SK-N-SH treated with all-trans-retinoic acid at 6 μM for 48 hours (cell line): ENCODE measurements around the gene TNS3.

ENCODE experiments used
- ATAC-seq: fragments of 200-7000 bp; cut with Tn5 transposase; 3 replicates; pipeline ENCODE4 v1.9.1; 2020; ENCODE audit warnings: mild to moderate bottlenecking, moderate library complexity
- ARNTL ChIP-seq: fragments of 450-650 bp; formaldehyde crosslinking; IDR thresholded peaks from 2 replicates; pipeline ENCODE4 v1.5.0; 2020; ENCODE audit warnings: low read depth, mild to moderate bottlenecking, moderate library complexity, borderline replicate concordance
- CSDC2 ChIP-seq: fragments of 250-450 bp; sonication (Bioruptor Pico); IDR thresholded peaks from 2 replicates; pipeline ENCODE4 v1.5.0; 2020; ENCODE audit warnings: mild to moderate bottlenecking, moderate library complexity
- ESRRG ChIP-seq: fragments of 250-450 bp; sonication (Bioruptor Pico); IDR thresholded peaks from 2 replicates; pipeline ENCODE4 v1.6.1; 2021; ENCODE audit warnings: mild to moderate bottlenecking
- GLIS3 ChIP-seq: fragments of 250-450 bp; sonication (Bioruptor Pico); IDR thresholded peaks from 2 replicates; pipeline ENCODE4 v1.5.0; 2020; ENCODE audit warnings: mild to moderate bottlenecking, moderate library complexity
- ISL1 ChIP-seq: fragments of 250-450 bp; sonication (Bioruptor Pico); IDR thresholded peaks from 2 replicates; pipeline ENCODE4 v2.1.2; 2022; ENCODE audit warnings: mild to moderate bottlenecking, moderate library complexity
- OSR1 ChIP-seq: fragments of 250-450 bp; sonication (Bioruptor Pico); IDR thresholded peaks from 2 replicates; pipeline ENCODE4 v1.8.0; 2022; ENCODE audit warnings: moderate library complexity, mild to moderate bottlenecking, inconsistent platforms
- POU6F1 ChIP-seq: fragments of 250-450 bp; sonication (Bioruptor Pico); IDR thresholded peaks from 2 replicates; pipeline ENCODE4 v1.8.0; 2021; ENCODE audit warnings: low read depth, mild to moderate bottlenecking, moderate library complexity, borderline replicate concordance
- RARB ChIP-seq: fragments of 250-450 bp; sonication (Bioruptor Pico); IDR thresholded peaks from 2 replicates; pipeline ENCODE4 v1.8.0; 2021; ENCODE audit warnings: mild to moderate bottlenecking, moderate library complexity
- SNAI2 ChIP-seq: fragments of 250-450 bp; sonication (Bioruptor Pico); IDR thresholded peaks from 2 replicates; pipeline ENCODE4 v1.5.0; 2020; ENCODE audit warnings: mild to moderate bottlenecking, moderate library complexity
- TCF4 ChIP-seq: fragments of 250-450 bp; sonication (Bioruptor Pico); IDR thresholded peaks from 2 replicates; pipeline ENCODE4 v1.8.0; 2021; ENCODE audit warnings: mild to moderate bottlenecking, moderate library complexity, borderline replicate concordance
- ZC3H10 ChIP-seq: fragments of 250-450 bp; sonication (Bioruptor Pico); IDR thresholded peaks from 2 replicates; pipeline ENCODE4 v1.5.1; 2021; ENCODE audit warnings: mild to moderate bottlenecking, moderate library complexity
- ZFP3 ChIP-seq: fragments of 250-450 bp; sonication (Bioruptor Pico); IDR thresholded peaks from 2 replicates; pipeline ENCODE4 v1.5.0; 2020; ENCODE audit warnings: mild to moderate bottlenecking, moderate library complexity
- ZFP30 ChIP-seq: fragments of 450-650 bp; formaldehyde crosslinking; IDR thresholded peaks from 2 replicates; pipeline ENCODE4 v1.5.0; 2022; ENCODE audit warnings: mild to moderate bottlenecking, moderate library complexity
- ZNF565 ChIP-seq: fragments of 450-650 bp; formaldehyde crosslinking; conservative IDR thresholded peaks from 2 replicates; pipeline ENCODE4 v1.5.0; 2020; ENCODE audit warnings: low read depth, mild to moderate bottlenecking, moderate library complexity
- ZNF70 ChIP-seq: fragments of 450-650 bp; formaldehyde crosslinking; IDR thresholded peaks from 2 replicates; pipeline ENCODE4 v1.5.0; 2020; ENCODE audit warnings: mild to moderate bottlenecking, moderate library complexity
- ZNF8 ChIP-seq: fragments of 450-650 bp; formaldehyde crosslinking; IDR thresholded peaks from 2 replicates; pipeline ENCODE4 v1.5.0; 2020; ENCODE audit warnings: mild to moderate bottlenecking, moderate library complexity
- TF ChIP-seq, protein P1 (sequence below): fragments of 250-450 bp; sonication (Bioruptor Pico); IDR thresholded peaks from 2 replicates; pipeline ENCODE4 v1.5.1; 2021; ENCODE audit warnings: mild to moderate bottlenecking, moderate library complexity
- TF ChIP-seq, protein P2 (sequence below): fragments of 250-450 bp; sonication (Bioruptor Pico); IDR thresholded peaks from 2 replicates; pipeline ENCODE4 v1.8.0; 2020; ENCODE audit warnings: mild to moderate bottlenecking, moderate library complexity, borderline replicate concordance
- TF ChIP-seq, protein P3 (sequence below): fragments of 250-450 bp; sonication (Bioruptor Pico); IDR thresholded peaks from 2 replicates; pipeline ENCODE4 v1.5.1; 2020; ENCODE audit warnings: low read depth, mild to moderate bottlenecking, moderate library complexity

TNS3 gene

GRCh38 chr7:47369736-47370135 lies 212.2 kb downstream of the TNS3 start:
- ATAC-seq = no peak
- TF ChIP-seq ARNTL (CRISPR knock-in tag) = no peak

DNA sequence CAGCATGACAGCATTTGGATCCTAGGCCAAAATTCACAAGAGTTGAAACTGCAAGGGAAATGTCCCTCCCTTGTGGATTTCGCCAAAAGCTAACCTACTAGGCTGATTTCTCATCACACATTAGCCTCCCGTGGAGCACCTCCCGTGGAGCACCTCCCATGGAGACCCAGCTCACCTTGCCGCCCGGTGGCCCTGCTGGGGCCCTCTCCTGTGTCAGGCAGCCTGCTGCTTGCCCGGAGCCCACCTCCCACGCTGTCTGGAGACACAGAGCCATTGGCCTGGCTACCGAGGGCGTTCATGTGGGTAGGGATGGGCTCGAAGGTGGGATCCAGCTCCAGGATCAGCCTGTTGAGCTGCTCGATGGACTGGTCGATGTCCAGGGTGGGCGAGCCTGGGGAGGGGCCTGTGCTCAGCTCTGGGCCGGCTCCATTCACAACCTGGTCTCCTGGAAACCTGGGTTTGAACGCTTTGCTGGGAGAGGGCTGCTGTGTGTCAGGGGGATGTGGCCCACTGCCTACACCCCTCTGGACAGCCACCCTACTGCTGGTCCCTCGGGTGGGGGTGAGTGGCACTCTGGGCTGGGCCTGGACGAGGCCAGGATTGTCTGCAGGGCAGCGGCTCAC lies 213.6 kb downstream of the TNS3 start:
- no peak for ATAC-seq

GRCh38 chr7:47367369-47367768 lies 214.5 kb downstream of the TNS3 start:
- TF ChIP-seq ZC3H10 (CRISPR knock-in tag) = no peak
- TF ChIP-seq POU6F1 (CRISPR knock-in tag) = no peak
- no peak for TF ChIP-seq OSR1 (CRISPR knock-in tag)
- no peak for TF ChIP-seq GLIS3 (CRISPR knock-in tag)
- TF ChIP-seq, protein P1, sequence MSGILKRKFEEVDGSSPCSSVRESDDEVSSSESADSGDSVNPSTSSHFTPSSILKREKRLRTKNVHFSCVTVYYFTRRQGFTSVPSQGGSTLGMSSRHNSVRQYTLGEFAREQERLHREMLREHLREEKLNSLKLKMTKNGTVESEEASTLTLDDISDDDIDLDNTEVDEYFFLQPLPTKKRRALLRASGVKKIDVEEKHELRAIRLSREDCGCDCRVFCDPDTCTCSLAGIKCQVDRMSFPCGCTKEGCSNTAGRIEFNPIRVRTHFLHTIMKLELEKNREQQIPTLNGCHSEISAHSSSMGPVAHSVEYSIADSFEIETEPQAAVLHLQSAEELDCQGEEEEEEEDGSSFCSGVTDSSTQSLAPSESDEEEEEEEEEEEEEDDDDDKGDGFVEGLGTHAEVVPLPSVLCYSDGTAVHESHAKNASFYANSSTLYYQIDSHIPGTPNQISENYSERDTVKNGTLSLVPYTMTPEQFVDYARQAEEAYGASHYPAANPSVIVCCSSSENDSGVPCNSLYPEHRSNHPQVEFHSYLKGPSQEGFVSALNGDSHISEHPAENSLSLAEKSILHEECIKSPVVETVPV = no peak
- no peak for TF ChIP-seq ZFP30 (CRISPR knock-in tag)
- TF ChIP-seq SNAI2 (CRISPR knock-in tag) = no peak
- TF ChIP-seq RARB = no peak
- TF ChIP-seq TCF4 (CRISPR knock-in tag) = no peak
- TF ChIP-seq ZNF70 (CRISPR knock-in tag) = no peak
- TF ChIP-seq ISL1 (CRISPR knock-in tag) = no peak
- no peak for TF ChIP-seq CSDC2 (CRISPR knock-in tag)
- no peak for TF ChIP-seq ESRRG (CRISPR knock-in tag)
- no peak for TF ChIP-seq ZFP3 (CRISPR knock-in tag)
- TF ChIP-seq, protein P2, sequence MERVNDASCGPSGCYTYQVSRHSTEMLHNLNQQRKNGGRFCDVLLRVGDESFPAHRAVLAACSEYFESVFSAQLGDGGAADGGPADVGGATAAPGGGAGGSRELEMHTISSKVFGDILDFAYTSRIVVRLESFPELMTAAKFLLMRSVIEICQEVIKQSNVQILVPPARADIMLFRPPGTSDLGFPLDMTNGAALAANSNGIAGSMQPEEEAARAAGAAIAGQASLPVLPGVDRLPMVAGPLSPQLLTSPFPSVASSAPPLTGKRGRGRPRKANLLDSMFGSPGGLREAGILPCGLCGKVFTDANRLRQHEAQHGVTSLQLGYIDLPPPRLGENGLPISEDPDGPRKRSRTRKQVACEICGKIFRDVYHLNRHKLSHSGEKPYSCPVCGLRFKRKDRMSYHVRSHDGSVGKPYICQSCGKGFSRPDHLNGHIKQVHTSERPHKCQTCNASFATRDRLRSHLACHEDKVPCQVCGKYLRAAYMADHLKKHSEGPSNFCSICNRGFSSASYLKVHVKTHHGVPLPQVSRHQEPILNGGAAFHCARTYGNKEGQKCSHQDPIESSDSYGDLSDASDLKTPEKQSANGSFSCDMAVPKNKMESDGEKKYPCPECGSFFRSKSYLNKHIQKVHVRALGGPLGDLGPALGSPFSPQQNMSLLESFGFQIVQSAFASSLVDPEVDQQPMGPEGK (CRISPR knock-in tag) = no peak
- no peak for ATAC-seq

More for the DNA sequence above, 213.6 kb downstream of the TNS3 start:
- TF ChIP-seq ZNF565 (CRISPR knock-in tag) (no peak), ARNTL (CRISPR knock-in tag) (no peak), TCF4 (CRISPR knock-in tag) (no peak), SNAI2 (CRISPR knock-in tag) (no peak)

GRCh38 chr7:47366960-47367359 lies 215.0 kb downstream of the TNS3 start:
- ATAC-seq = no peak
- no peak for TF ChIP-seq CSDC2 (CRISPR knock-in tag)
- no peak for TF ChIP-seq RARB
- TF ChIP-seq POU6F1 (CRISPR knock-in tag) = no peak
- no peak for TF ChIP-seq ZC3H10 (CRISPR knock-in tag)
- no peak for TF ChIP-seq ZFP30 (CRISPR knock-in tag)
- TF ChIP-seq, all 23 proteins: peak for 0

- ATAC-seq = no peak
- TF ChIP-seq, protein P3, sequence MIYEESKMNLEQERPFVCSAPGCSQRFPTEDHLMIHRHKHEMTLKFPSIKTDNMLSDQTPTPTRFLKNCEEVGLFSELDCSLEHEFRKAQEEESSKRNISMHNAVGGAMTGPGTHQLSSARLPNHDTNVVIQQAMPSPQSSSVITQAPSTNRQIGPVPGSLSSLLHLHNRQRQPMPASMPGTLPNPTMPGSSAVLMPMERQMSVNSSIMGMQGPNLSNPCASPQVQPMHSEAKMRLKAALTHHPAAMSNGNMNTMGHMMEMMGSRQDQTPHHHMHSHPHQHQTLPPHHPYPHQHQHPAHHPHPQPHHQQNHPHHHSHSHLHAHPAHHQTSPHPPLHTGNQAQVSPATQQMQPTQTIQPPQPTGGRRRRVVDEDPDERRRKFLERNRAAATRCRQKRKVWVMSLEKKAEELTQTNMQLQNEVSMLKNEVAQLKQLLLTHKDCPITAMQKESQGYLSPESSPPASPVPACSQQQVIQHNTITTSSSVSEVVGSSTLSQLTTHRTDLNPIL (CRISPR knock-in tag) = no peak
- TF ChIP-seq ZNF8 (CRISPR knock-in tag) = no peak
- TF ChIP-seq OSR1 (CRISPR knock-in tag) = no peak
- TF ChIP-seq ZC3H10 (CRISPR knock-in tag) = no peak
- TF ChIP-seq CSDC2 (CRISPR knock-in tag) = no peak
- TF ChIP-seq, protein P1 = no peak
- no peak for TF ChIP-seq ZFP3 (CRISPR knock-in tag)
- TF ChIP-seq ZNF70 (CRISPR knock-in tag) = no peak
- TF ChIP-seq SNAI2 (CRISPR knock-in tag) = no peak
- TF ChIP-seq, all 23 proteins: peak for 0
These were observed 215.7 kb downstream of the TNS3 start for GRCh38 chr7:47366211-47366610.
